K562 (cell line): ENCODE measurements around the gene WDR91. TPM values are rescaled to one million over a fixed set of nuclear protein-coding genes. Genes with fewer than 3 reads are reported as not detected.

ENCODE experiments used
- CAMTA2 ChIP-seq: fragments of 250-450 bp; sonication (Bioruptor Pico); conservative IDR thresholded peaks from 2 replicates; pipeline ENCODE4 v1.5.1; 2022
- E2F4 ChIP-seq: sonication (generic); formaldehyde crosslinking; IDR thresholded peaks from 2 replicates; pipeline ENCODE4 v1.8.0; 2022; ENCODE audit warnings: mild to moderate bottlenecking, low read depth, missing genetic modification reagents
- E2F5 ChIP-seq: sonication (generic); formaldehyde crosslinking; IDR thresholded peaks from 2 replicates; pipeline ENCODE4 v1.8.0; 2022; ENCODE audit warnings: mild to moderate bottlenecking, missing genetic modification reagents
- ELF4 ChIP-seq: fragments of 450-650 bp; formaldehyde crosslinking; IDR thresholded peaks from 2 replicates; pipeline ENCODE4 v1.4.0; 2022; ENCODE audit warnings: missing genetic modification characterization
- ESRRB ChIP-seq: fragments of 250-450 bp; sonication (Bioruptor Pico); IDR thresholded peaks from 2 replicates; pipeline ENCODE4 v1.5.0; 2020; ENCODE audit warnings: mild to moderate bottlenecking, moderate library complexity, borderline replicate concordance
- ETV6 ChIP-seq, 3 experiments: fragments of 150-350 bp in 1 of 3; sonication (generic) in 1 of 3; formaldehyde crosslinking in 1 of 3; IDR thresholded peaks; 2 replicates each; pipeline versions ENCODE4 v1.6.1 to v1.8.0; 2014 to 2022; ENCODE audit warnings: borderline replicate concordance in 2 of 3, low read depth in 2 of 3, antibody characterized with exemption in 1 of 3, low read length in 1 of 3, mild to moderate bottlenecking in 1 of 3, missing genetic modification reagents in 1 of 3
- FOSL1 ChIP-seq: fragments of 200-800 bp; sonication (Bioruptor generic); conservative IDR thresholded peaks from 2 replicates; pipeline ENCODE4 v1.6.1; 2016; ENCODE audit warnings: missing genetic modification characterization, missing compliant biosample characterization
- HDAC2 ChIP-seq: fragments of 450-650 bp; IDR thresholded peaks from 2 replicates; pipeline ENCODE4 v1.6.1; 2016; ENCODE audit warnings: mild to moderate bottlenecking
- KDM4B ChIP-seq, 2 experiments: fragments of 450-650 bp in 1 of 2; sonication (generic) in 1 of 2; IDR thresholded peaks; 2 replicates each; pipeline ENCODE4 v1.6.1; 2016 to 2017; ENCODE audit warnings: borderline replicate concordance in 2 of 2, antibody characterized with exemption in 1 of 2, low read depth in 1 of 2, mild to moderate bottlenecking in 1 of 2
- MTA1 ChIP-seq: fragments of 450-650 bp; IDR thresholded peaks from 2 replicates; pipeline ENCODE4 v1.6.1; 2017; ENCODE audit warnings: borderline replicate concordance
- NR2C1 ChIP-seq, 2 experiments: fragments of 450-650 bp; IDR thresholded peaks; 2 replicates each; pipeline ENCODE4 v1.6.1; 2017; ENCODE audit warnings: mild to moderate bottlenecking in 2 of 2, antibody characterized with exemption in 1 of 2, inconsistent platforms in 1 of 2, missing compliant biosample characterization in 1 of 2, missing genetic modification characterization in 1 of 2
- OTX1 ChIP-seq: fragments of 450-650 bp; formaldehyde crosslinking; IDR thresholded peaks from 2 replicates; pipeline ENCODE4 v1.4.0; 2022; ENCODE audit warnings: mild to moderate bottlenecking
- RBBP5 ChIP-seq: fragments of 200-600 bp; sonication (generic); IDR thresholded peaks from 2 replicates; pipeline ENCODE4 v1.6.1; 2012; ENCODE audit warnings: borderline replicate concordance, mild to moderate bottlenecking, low read length, control low read depth, inconsistent platforms; ENCODE audit not compliant: insufficient read depth, poor library complexity, severe bottlenecking
- RBFOX2 ChIP-seq: fragments of 200-400 bp; formaldehyde crosslinking; IDR thresholded peaks from 2 replicates; pipeline ENCODE4 v1.6.1; 2017; ENCODE audit warnings: low read depth, mild to moderate bottlenecking, low read length, moderate library complexity
- RBM34 ChIP-seq: fragments of 200-400 bp; formaldehyde crosslinking; IDR thresholded peaks from 2 replicates; pipeline ENCODE4 v1.6.1; 2018; ENCODE audit warnings: low read length, borderline replicate concordance; ENCODE audit not compliant: insufficient read depth
- RFX1 ChIP-seq: fragments of 450-650 bp; IDR thresholded peaks from 2 replicates; pipeline ENCODE4 v1.6.1; 2016; ENCODE audit warnings: mild to moderate bottlenecking, moderate library complexity
- RFX5 ChIP-seq: IDR thresholded peaks from 2 replicates; pipeline ENCODE4 v1.6.1; 2011; ENCODE audit warnings: low read depth, mild to moderate bottlenecking, improper control_type of control experiment, low read length
- SIX5 ChIP-seq, 2 experiments: IDR thresholded peaks; 2 replicates each; pipeline ENCODE4 v1.6.1; 2011; ENCODE audit warnings: low read length in 2 of 2, borderline replicate concordance in 1 of 2, low read depth in 1 of 2, mild to moderate bottlenecking in 1 of 2, moderate library complexity in 1 of 2; ENCODE audit not compliant: insufficient read depth in 1 of 2
- ZBTB26 ChIP-seq: fragments of 450-650 bp; formaldehyde crosslinking; IDR thresholded peaks from 2 replicates; pipeline ENCODE4 v1.4.0; 2022; ENCODE audit warnings: missing genetic modification characterization
- ZBTB8A ChIP-seq: fragments of 450-650 bp; IDR thresholded peaks from 2 replicates; pipeline ENCODE4 v1.6.1; 2018; ENCODE audit warnings: mild to moderate bottlenecking, moderate library complexity; ENCODE audit not compliant: partially characterized antibody
- ZFX ChIP-seq: sonication (generic); formaldehyde crosslinking; IDR thresholded peaks from 2 replicates; pipeline ENCODE4 v1.8.0; 2022; ENCODE audit warnings: mild to moderate bottlenecking, missing genetic modification reagents, moderate library complexity
- polyA plus RNA-seq, 8 experiments: library from polyadenylated mRNA; depleted of rRNA in 4 of 8; stranded (reverse) in 5 of 8; unstranded in 3 of 8; fragments of >200 nt; fragmentation: Nextera tagmentation in 2 of 8; fragmentation: Illumina TruSeq in 1 of 8; extraction: Ambion mirVana in 2 of 8; extraction: Trizol in 1 of 8; gene quantifications; 2 replicates each; pipeline versions ENCODE4 v1.2.1 to v1.2.3, GENCODE V29; 2011 to 2014; ENCODE audit warnings: inconsistent platforms in 1 of 8, missing spikeins in 1 of 8
- total RNA-seq, 7 experiments: library from RNA; depleted of rRNA in 6 of 7; stranded (reverse); fragments of >200 nt in 6 of 7; fragmentation: Illumina TruSeq in 2 of 7; extraction: Trizol in 2 of 7; gene quantifications; 2 replicates each; pipeline versions ENCODE4 v1.2.1 to v1.2.3, GENCODE V29; 2011 to 2021; ENCODE audit warnings: low replicate concordance in 1 of 7

WDR91 gene
- total and polyA plus RNA-seq, 9 of the 15 experiments (the other 6 are each of a cell fraction or from before 2014, with no cell fraction given), result 1.9 to 18.2 (median 9.8) TPM

- TF ChIP-seq ESRRB (CRISPR knock-in tag) (no peak), E2F5 (CRISPR knock-in tag) (no peak), RBBP5 (no peak), OTX1 (CRISPR knock-in tag) (no peak), RBM34 (no peak), SIX5 (IDR thresholded peaks at IDR 0.05; ENCODE audit: borderline replicate concordance in 1 of 2, insufficient read depth in 1 of 2, low read depth in 1 of 2, low read length in 2 of 2) (no peak), MTA1 (no peak), HDAC2 (no peak), RFX1 (no peak), ETV6 (IDR thresholded peaks at IDR 0.05; ENCODE audit: borderline replicate concordance in 1 of 2, low read depth in 2 of 2, low read length in 1 of 2) (no peak), ETV6 (CRISPR knock-in tag; IDR thresholded peaks at IDR 0.05; ENCODE audit: borderline replicate concordance) (no peak), ZFX (CRISPR knock-in tag) (no peak), ELF4 (CRISPR knock-in tag) (no peak), RBFOX2 (no peak; the same call in none of the 2 replicates), KDM4B (IDR thresholded peaks at IDR 0.05; ENCODE audit: borderline replicate concordance in 2 of 2, low read depth in 1 of 2) (0 out of 4 replicates have a peak, but pooled peaks of 1 of the 2 experiments have one; percentile 22), NR2C1 (IDR thresholded peaks at IDR 0.05) (peak; percentile 84), NR2C1 (tag; IDR thresholded peaks at IDR 0.05) (peak; percentile 77), E2F4 (CRISPR knock-in tag) (no peak), ZBTB8A (no peak), FOSL1 (tag) (peak; percentile 54; the same call in 1 of the 2 replicates), RFX5 (no peak), CAMTA2 (CRISPR knock-in tag) (no peak), ZBTB26 (CRISPR knock-in tag) (peak; percentile 44; the same call in 1 of the 2 replicates)
These were observed 42.0 kb downstream of the WDR91 start (continued) for GRCh38 chr7:135169141-135169963.
